NCI-H526 treated with DMSO at 0.1 percent for 48 hours (cell line): ENCODE data around the gene LCE7A.

Experiments used
- DNase-seq: peaks from one replicate; lab custom pipeline; 2025; lab: John Stamatoyannopoulos, UW

Gene LCE7A

GRCh38 chr1:152880316-152880715 lies 20.5 kb downstream of the LCE7A start:
- no peak for DNase-seq

- no peak for DNase-seq
Observed at GRCh38 chr1:152880907-152881306, 21.1 kb downstream of the LCE7A start.

DNA sequence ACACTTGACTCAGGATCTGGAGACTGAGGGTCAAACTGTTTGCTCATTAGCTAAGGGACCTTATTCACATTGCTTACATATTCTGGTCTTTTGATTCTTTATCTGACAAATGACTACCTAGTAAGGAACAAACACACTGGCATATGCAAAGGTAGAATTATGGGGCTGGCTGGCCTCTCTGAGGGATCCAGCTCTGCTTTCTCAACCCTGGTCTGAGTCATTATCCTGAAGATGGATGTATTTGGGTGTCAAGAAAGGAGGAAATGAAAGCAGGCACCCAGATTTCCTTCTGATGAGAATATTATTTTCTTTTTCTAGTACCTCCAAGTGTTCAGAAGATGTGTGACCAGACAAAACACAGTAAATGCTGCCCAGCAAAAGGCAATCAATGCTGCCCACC lies 24.3 kb downstream of the LCE7A start:
- no peak for DNase-seq

GRCh38 chr1:152884506-152884905 lies 24.7 kb downstream of the LCE7A start:
- DNase-seq, result no peak

DNA sequence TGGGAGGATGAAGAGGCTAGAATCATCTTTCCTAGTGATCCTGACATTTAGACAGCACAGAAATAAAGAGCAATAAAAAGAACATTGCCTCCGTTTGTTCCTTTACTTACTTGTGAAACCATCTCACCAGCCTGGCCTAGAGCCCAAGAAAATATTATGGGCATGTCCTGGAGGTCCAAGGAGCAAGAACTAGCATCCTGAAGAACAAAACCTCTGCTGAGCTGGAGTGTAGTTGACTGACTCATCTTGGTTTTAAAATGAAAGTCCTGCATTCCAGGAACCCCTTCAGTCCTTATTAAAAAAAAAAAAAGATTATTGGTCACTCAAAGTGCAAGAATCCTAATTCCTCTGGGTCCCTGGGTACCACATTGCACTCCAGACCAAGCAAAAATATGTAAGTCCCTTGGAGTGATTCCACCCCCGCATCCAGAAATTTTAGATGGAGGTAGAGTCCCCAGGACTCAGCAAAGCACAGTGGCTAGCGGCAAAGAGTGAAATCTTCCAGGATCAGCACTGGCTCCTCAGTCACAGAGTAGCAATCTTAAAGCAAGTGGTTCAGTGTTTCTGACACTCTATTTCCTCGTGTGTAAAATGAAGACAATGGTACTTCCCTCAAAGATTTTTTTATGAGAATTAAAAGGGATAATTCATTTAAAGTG lies 25.3 kb downstream of the LCE7A start:
- DNase-seq, result no peak

DNA sequence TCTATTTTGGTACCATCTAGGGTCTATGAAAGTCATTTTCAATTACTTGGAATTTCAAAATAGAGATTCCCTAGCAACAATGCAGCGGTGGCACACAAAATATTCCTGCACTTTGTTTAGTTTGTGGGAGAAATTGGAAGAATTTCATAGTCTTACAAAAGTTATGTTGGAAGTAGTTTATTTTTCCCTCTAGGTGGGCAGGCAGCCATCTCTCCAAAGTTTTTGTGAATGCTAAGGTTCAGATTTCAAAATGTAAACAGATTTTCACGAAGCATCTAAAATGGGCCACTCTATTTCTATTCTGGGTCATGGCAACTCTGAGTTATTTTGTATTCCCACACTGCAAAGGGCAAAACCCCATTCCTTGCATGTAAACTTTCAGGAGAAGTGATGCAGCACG lies 26.3 kb downstream of the LCE7A start:
- DNase-seq, result no peak

GRCh38 chr1:152886758-152887409 lies 27.1 kb downstream of the LCE7A start:
- DNase-seq, result no peak

GRCh38 chr1:152888126-152888525 lies 28.3 kb downstream of the LCE7A start:
- DNase-seq, result no peak

DNA sequence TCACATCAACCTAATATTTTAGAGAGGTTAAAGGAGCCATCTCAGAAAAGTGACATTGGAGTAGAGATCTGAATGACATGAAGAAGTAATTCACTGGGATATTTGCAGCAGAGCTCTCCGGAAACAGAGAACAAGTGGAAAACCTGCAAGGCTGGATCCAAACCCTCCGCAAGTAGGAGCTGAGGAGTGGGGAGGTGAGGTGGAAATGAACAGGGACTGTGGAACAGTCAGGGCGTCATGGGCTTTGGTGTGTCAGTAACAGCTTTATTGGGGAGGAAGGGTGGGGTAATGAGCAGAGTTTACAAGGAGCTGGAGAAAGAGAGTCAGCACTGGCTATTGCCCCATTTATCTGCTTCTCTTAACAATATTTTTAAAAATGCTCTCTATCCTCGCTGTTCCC lies 39.2 kb downstream of the LCE7A start:
- DNase-seq, result no peak

DNA sequence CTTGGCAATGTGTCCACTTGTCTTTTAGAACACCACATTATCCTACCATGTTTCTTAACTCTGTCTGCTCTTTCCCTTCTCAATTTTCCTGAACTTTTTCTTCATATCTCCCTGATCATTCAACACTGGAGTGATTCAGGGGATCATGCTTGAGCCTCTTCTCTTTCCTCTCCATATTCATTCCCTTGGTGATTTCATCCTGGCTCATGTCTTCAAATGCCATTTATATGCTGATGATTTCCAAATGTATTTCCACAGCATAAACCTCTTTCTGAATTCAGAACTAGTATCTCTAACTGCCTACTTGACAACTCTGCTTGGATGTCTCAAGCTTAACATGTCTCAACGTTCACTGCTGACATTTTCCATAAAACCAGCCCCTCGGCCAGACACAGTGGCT lies 40.1 kb downstream of the LCE7A start:
- no peak for DNase-seq

DNA sequence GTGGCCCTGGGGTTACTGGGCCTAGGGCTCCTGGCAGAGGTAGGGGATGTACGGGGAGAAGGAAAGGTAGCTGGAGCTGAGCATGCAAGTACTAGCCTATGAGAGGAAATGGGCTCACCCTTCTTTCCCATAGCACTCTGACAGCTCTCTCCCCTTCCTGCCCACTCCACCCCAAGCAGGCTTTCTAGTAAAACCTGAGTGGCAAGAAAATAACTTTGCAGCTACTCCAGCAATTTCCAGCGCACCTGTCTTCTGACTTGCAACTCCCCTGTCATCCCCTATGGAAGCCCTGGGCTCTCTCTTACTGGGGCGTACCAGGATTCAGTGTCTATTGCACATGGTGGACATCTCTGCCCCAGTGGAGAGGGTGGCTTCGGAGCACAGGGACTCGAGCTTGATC lies 41.8 kb downstream of the LCE7A start:
- no peak for DNase-seq

GRCh38 chr1:152902636-152903035 lies 42.8 kb downstream of the LCE7A start:
- DNase-seq, result no peak

- no peak for DNase-seq
Observed at GRCh38 chr1:152904688-152905440, 45.1 kb downstream of the LCE7A start.

GRCh38 chr1:152906023-152906565 lies 46.3 kb downstream of the LCE7A start:
- no peak for DNase-seq

DNA sequence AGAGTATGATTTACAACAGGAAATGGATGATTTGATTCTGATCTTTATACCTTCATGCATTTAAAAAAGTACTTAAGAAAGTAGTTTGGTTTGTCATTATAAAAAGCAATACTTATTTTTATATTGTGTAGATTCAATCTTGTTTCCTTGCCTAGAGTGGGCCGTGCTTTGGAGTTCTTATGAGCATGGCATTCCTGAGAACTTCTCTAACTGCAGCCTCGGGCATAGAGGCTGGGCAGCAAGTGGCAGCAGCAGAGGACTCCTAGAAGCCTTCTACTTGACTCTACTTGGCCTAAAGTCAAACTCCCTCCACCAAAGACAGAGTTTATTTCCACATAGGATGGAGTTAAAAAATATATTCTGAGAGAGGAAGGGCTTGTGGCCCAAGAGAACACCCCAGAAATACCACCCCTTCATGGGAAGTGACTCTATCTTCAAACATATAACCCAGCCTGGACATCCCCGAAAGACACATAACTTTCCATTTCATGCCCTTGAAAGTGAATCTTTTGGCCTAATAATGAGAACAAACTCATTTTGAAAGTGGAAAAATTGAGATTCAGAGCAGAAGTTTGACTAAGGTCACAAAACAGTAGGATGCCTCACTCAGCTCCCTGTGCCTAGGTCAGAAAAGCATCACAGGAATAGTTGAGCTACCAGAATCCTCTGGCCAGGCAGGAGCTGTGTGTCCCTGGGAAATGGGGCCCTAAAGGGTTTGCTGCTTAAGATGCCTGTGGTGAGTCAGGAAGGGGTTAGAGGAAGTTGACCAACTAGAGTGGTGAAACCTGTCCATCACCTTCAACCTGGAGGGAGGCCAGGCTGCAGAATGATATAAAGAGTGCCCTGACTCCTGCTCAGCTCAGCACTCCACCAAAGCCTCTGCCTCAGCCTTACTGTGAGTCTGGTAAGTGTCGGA lies 48.1 kb downstream of the LCE7A start, which contains the start of gene IVL:
Gene IVL (plus strand): TSS at position 861 of the 916 bp plus-strand sequence. CDS start 1,252 bp downstream, outside the sequence.
- no peak for DNase-seq

GRCh38 chr1:152909206-152909605 lies 49.4 kb downstream of the LCE7A start:
- no peak for DNase-seq
